Endothelial cell (in vitro differentiated cells): ENCODE data around the gene ELAVL4. TPM values are rescaled to one million over a fixed set of nuclear protein-coding genes. Genes with fewer than 3 reads are reported as not detected.

ENCODE experiments used
- DNase-seq: peaks from one replicate; pipeline ENCODE4 v3.0.0; 2021; ENCODE audit warnings: low spot score
- H3K27ac Mint-ChIP-seq: one replicate; pipeline ENCODE4 v1.8.0; 2021; ENCODE audit warnings: mixed read lengths, inconsistent platforms; ENCODE audit not compliant: unreplicated experiment
- H3K27me3 Mint-ChIP-seq: one replicate; pipeline ENCODE4 v1.8.0; 2021; ENCODE audit warnings: mild to moderate bottlenecking, moderate library complexity, mixed read lengths, inconsistent platforms; ENCODE audit not compliant: unreplicated experiment
- H3K36me3 Mint-ChIP-seq: one replicate; pipeline ENCODE4 v1.8.0; 2021; ENCODE audit warnings: mild to moderate bottlenecking, low read depth, mixed read lengths, inconsistent platforms; ENCODE audit not compliant: unreplicated experiment
- H3K4me1 Mint-ChIP-seq: one replicate; pipeline ENCODE4 v1.8.0; 2021; ENCODE audit warnings: mild to moderate bottlenecking, mixed read lengths, inconsistent platforms; ENCODE audit not compliant: unreplicated experiment
- H3K4me3 Mint-ChIP-seq: one replicate; pipeline ENCODE4 v1.8.0; 2021; ENCODE audit warnings: mild to moderate bottlenecking, mixed read lengths, inconsistent platforms; ENCODE audit not compliant: unreplicated experiment
- H3K9me3 Mint-ChIP-seq: one replicate; pipeline ENCODE4 v1.8.0; 2021; ENCODE audit warnings: mixed read lengths, inconsistent platforms; ENCODE audit not compliant: unreplicated experiment
- total RNA-seq: library from RNA; stranded (reverse); fragmentation: NEBNext Ultra II Directional; extraction: Animal tissue kit (Norgen Biotek cat#: 25700); gene quantifications from one replicate; pipeline ENCODE4 v1.2.1, GENCODE V29; 2021; ENCODE audit not compliant: unreplicated experiment
- TF ChIP-seq, protein P1 (sequence below): fragments of 200-600 bp; sonication (generic); IDR thresholded peaks from one replicate; pipeline ENCODE4 v1.5.0; 2021; ENCODE audit warnings: antibody characterized with exemption; ENCODE audit not compliant: unreplicated experiment

Gene ELAVL4
- total RNA-seq, 1 donor from 2014 or later: 3.0 TPM

- peaks cover 7% of the 10 kb centered on the region for H3K36me3 Mint-ChIP-seq
- H3K4me3 Mint-ChIP-seq: no peak overlapping the region
- H3K9me3 Mint-ChIP-seq: no peaks in the 10 kb centered on the region
- TF ChIP-seq, protein P1, sequence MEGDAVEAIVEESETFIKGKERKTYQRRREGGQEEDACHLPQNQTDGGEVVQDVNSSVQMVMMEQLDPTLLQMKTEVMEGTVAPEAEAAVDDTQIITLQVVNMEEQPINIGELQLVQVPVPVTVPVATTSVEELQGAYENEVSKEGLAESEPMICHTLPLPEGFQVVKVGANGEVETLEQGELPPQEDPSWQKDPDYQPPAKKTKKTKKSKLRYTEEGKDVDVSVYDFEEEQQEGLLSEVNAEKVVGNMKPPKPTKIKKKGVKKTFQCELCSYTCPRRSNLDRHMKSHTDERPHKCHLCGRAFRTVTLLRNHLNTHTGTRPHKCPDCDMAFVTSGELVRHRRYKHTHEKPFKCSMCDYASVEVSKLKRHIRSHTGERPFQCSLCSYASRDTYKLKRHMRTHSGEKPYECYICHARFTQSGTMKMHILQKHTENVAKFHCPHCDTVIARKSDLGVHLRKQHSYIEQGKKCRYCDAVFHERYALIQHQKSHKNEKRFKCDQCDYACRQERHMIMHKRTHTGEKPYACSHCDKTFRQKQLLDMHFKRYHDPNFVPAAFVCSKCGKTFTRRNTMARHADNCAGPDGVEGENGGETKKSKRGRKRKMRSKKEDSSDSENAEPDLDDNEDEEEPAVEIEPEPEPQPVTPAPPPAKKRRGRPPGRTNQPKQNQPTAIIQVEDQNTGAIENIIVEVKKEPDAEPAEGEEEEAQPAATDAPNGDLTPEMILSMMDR: no peak
- no peak overlapping the region for H3K27ac Mint-ChIP-seq
- H3K27me3 Mint-ChIP-seq: peaks cover 3% of the 10 kb centered on the region
- DNase-seq: no peak
- H3K4me1 Mint-ChIP-seq: peaks cover 14% of the 10 kb centered on the region
These were observed 123.6 kb downstream of the ELAVL4 start for GRCh38 chr1:50232336-50232735.

DNA sequence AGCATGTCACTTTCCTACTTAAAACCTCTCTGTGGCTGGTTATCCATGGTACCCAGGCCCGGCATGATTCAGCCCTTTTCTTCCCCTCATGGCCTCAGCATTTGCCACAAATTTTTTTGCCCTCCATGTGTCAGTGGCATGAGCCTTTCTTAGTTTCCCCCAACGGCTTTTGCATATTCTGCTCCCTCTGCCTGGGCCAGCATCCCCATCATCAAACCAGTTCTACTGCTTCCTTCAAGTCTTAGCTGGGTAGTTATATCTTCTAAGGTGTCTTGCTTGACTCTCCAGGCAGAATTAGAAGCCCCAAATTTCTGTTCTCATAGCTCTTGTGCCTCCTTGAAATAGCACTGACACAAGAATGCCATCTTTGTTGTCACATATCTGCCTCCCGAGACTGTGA is 127.9 kb downstream of the ELAVL4 start:
- Mint-ChIP-seq H3K27ac (no peak overlapping the region), H3K4me3 (no peak overlapping the region), H3K27me3 (peaks cover 3% of the 10 kb centered on the region), H3K36me3 (peaks cover 7% of the 10 kb centered on the region), H3K9me3 (no peaks in the 10 kb centered on the region), H3K4me1 (peaks cover 14% of the 10 kb centered on the region)
- TF ChIP-seq, protein P1: no peak
- DNase-seq: no peak

DNA sequence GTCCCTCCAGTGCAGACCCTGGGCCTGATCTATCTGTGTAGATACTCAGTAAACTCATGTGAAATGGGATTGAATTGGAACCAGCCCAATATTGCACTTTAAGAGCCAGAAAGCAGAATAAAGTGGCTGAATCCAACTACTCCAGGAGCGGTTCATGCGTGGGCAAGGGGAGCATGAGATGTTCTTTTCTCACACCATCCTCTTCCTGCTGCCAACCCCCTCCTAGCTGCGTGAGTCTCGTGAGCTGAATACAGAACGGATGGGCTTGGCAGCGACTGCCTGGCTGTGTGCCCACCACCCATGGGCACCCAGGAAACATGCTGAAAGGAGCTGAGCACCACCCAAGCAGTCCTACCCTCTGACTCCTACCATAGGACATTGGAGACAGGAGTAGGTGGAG is 128.3 kb downstream of the ELAVL4 start:
- Mint-ChIP-seq H3K4me1 (peaks cover 13% of the 10 kb centered on the region), H3K36me3 (peaks cover 7% of the 10 kb centered on the region), H3K9me3 (no peaks in the 10 kb centered on the region), H3K27me3 (peaks cover 3% of the 10 kb centered on the region), H3K27ac (no peak overlapping the region), H3K4me3 (no peak overlapping the region)
- DNase-seq: no peak
- TF ChIP-seq, protein P1: no peak

DNA sequence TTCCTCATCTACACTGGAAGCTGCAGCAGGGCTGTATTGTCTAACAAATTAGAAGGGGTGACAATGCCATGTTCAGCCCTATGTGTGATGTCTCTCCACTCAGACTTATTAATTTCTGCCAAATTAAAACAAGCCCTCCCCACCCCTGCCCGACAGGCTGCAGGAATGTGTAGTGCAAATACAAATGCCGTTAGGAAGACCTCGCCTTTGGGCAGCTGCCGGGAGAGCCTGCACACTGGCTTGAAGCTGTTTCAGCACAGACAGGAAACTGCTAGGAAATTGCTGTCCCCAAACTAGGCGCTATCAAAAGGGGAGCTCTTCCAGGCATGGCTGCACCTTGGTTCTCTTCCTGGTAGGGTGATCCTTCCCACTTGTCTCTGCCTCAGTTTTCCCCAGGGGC is 135.2 kb downstream of the ELAVL4 start:
- TF ChIP-seq, protein P1: no peak
- Mint-ChIP-seq H3K4me1 (no peaks in the 10 kb centered on the region), H3K27ac (no peak overlapping the region), H3K27me3 (peaks cover 4% of the 10 kb centered on the region), H3K36me3 (no peaks in the 10 kb centered on the region), H3K9me3 (no peaks in the 10 kb centered on the region), H3K4me3 (no peak overlapping the region)
- DNase-seq: no peak

DNA sequence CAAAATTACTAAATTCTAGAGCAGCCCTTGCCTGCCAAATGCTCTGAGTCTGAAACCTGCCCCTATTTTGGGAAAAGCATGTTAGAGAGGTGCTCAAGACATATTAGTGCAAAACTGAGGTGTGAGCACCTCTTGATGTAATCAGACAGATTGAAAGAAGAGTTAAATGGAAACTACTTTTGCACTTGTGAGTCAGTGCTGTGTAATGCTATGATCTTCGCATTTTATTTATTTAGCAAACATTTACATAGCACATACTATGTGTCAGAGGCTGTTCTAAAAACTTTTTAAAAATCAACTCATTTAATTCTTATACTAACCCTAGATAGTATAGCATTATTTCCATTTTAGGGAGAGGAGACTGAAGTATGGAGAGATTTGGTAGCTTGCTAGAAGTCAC is 138.1 kb downstream of the ELAVL4 start:
- Mint-ChIP-seq H3K4me1 (peaks cover 6% of the 10 kb centered on the region), H3K27me3 (peaks cover 3% of the 10 kb centered on the region), H3K4me3 (no peak overlapping the region), H3K36me3 (no peaks in the 10 kb centered on the region), H3K9me3 (no peaks in the 10 kb centered on the region), H3K27ac (no peak overlapping the region)
- TF ChIP-seq, protein P1: no peak
- DNase-seq: no peak
